ES-I3 (cell line): ENCODE results near the gene DLST.
"Not testable (repeated sequence)": the region's sequence is repeated elsewhere in the genome, so short reads cannot be mapped to it uniquely, and the experiment has no call there.

ENCODE experiments used
- H3K36me3 ChIP-seq: 2 replicates; pipeline ENCODE4 v1.6.1; 2013; ENCODE audit warnings: mild to moderate bottlenecking, low read length, control low read depth, moderate library complexity; ENCODE audit not compliant: insufficient read depth
- H3K4me1 ChIP-seq: 2 replicates; pipeline ENCODE4 v1.6.1; 2013; ENCODE audit warnings: mild to moderate bottlenecking, control low read depth, low read length; ENCODE audit not compliant: insufficient read depth
- H3K9ac ChIP-seq: 2 replicates; pipeline ENCODE4 v1.6.1; 2013; ENCODE audit warnings: low read depth, mild to moderate bottlenecking, low read length, moderate library complexity
- H3K9me3 ChIP-seq: 2 replicates; pipeline ENCODE4 v1.6.1; 2013; ENCODE audit warnings: mild to moderate bottlenecking, low read length, moderate library complexity; ENCODE audit not compliant: control insufficient read depth, insufficient read depth

The DLST gene

GRCh38 chr14:74927225-74927624, 45.5 kb downstream of the DLST start:
- no peaks in the 10 kb centered on the region for H3K9me3 ChIP-seq
- no peaks in the 10 kb centered on the region for H3K4me1 ChIP-seq
- no peak overlapping the region for H3K9ac ChIP-seq
- H3K36me3 ChIP-seq: no peaks in the 10 kb centered on the region

- Histone ChIP-seq H3K4me1 (no peaks in the 10 kb centered on the region; the same call in 1 of the 2 replicates), H3K36me3 (no peaks in the 10 kb centered on the region), H3K9me3 (no peaks in the 10 kb centered on the region), H3K9ac (no peak overlapping the region)
Observed at GRCh38 chr14:74929242-74929641, 47.5 kb downstream of the DLST start.

GRCh38 chr14:74931744-74932143, 50.0 kb downstream of the DLST start:
- H3K36me3 ChIP-seq, H3K4me1 ChIP-seq, H3K9ac ChIP-seq, H3K9me3 ChIP-seq: not testable (repeated sequence)

GRCh38 chr14:74932401-74932901, 50.7 kb downstream of the DLST start:
- Histone ChIP-seq H3K9ac (no peak overlapping the region), H3K36me3 (no peaks in the 10 kb centered on the region), H3K4me1 (peaks cover 5% of the 10 kb centered on the region; the same call in 1 of the 2 replicates), H3K9me3 (no peaks in the 10 kb centered on the region)

GRCh38 chr14:74932936-74933335, 51.2 kb downstream of the DLST start:
- not testable (repeated sequence) for H3K9me3 ChIP-seq, H3K36me3 ChIP-seq, H3K4me1 ChIP-seq, H3K9ac ChIP-seq

- peaks cover 5% of the 10 kb centered on the region; the same call in 1 of the 2 replicates for H3K4me1 ChIP-seq
- no peak overlapping the region for H3K9ac ChIP-seq
- H3K9me3 ChIP-seq: no peaks in the 10 kb centered on the region
- no peaks in the 10 kb centered on the region; the same call in 1 of the 2 replicates for H3K36me3 ChIP-seq
Observed at GRCh38 chr14:74934041-74934440, 52.3 kb downstream of the DLST start.

GRCh38 chr14:74934476-74935359, 53.0 kb downstream of the DLST start:
- no peak overlapping the region for H3K9ac ChIP-seq
- H3K4me1 ChIP-seq: peaks cover 7% of the 10 kb centered on the region; the same call in 1 of the 2 replicates
- H3K9me3 ChIP-seq: no peaks in the 10 kb centered on the region
- no peaks in the 10 kb centered on the region; the same call in 1 of the 2 replicates for H3K36me3 ChIP-seq

GRCh38 chr14:74935360-74935680, 53.6 kb downstream of the DLST start:
- H3K9me3 ChIP-seq: no peaks in the 10 kb centered on the region
- H3K9ac ChIP-seq: no peak overlapping the region
- H3K4me1 ChIP-seq: peaks cover 13% of the 10 kb centered on the region; the same call in 1 of the 2 replicates
- H3K36me3 ChIP-seq: no peaks in the 10 kb centered on the region; the same call in 1 of the 2 replicates

- H3K9ac ChIP-seq: no peak overlapping the region
- H3K4me1 ChIP-seq: peaks cover 13% of the 10 kb centered on the region; the same call in 1 of the 2 replicates
- H3K36me3 ChIP-seq: no peaks in the 10 kb centered on the region; the same call in 1 of the 2 replicates
- H3K9me3 ChIP-seq: no peaks in the 10 kb centered on the region
Observed at GRCh38 chr14:74936151-74936550, 54.4 kb downstream of the DLST start.

GRCh38 chr14:74936731-74937130, 55.0 kb downstream of the DLST start:
- Histone ChIP-seq H3K36me3 (no peaks in the 10 kb centered on the region; the same call in 1 of the 2 replicates), H3K4me1 (peaks cover 13% of the 10 kb centered on the region; the same call in 1 of the 2 replicates), H3K9ac (no peak overlapping the region), H3K9me3 (no peaks in the 10 kb centered on the region)

GRCh38 chr14:74937171-74937570, 55.5 kb downstream of the DLST start:
- Histone ChIP-seq H3K4me1 (peaks cover 17% of the 10 kb centered on the region; the same call in 1 of the 2 replicates), H3K9me3 (no peaks in the 10 kb centered on the region), H3K9ac (no peak overlapping the region), H3K36me3 (no peaks in the 10 kb centered on the region; the same call in 1 of the 2 replicates)

GRCh38 chr14:74938531-74939495, 57.1 kb downstream of the DLST start:
- H3K36me3 ChIP-seq: no peaks in the 10 kb centered on the region; the same call in 1 of the 2 replicates
- H3K4me1 ChIP-seq: peaks cover 18% of the 10 kb centered on the region; the same call in 1 of the 2 replicates
- H3K9me3 ChIP-seq: no peaks in the 10 kb centered on the region
- no peak overlapping the region for H3K9ac ChIP-seq

- H3K9ac ChIP-seq: no peak overlapping the region
- H3K36me3 ChIP-seq: no peaks in the 10 kb centered on the region; the same call in 1 of the 2 replicates
- peaks cover 14% of the 10 kb centered on the region; the same call in 1 of the 2 replicates for H3K4me1 ChIP-seq
- H3K9me3 ChIP-seq: no peaks in the 10 kb centered on the region
Observed at GRCh38 chr14:74940956-74941565, 59.3 kb downstream of the DLST start.

GRCh38 chr14:74941676-74942097, 60.0 kb downstream of the DLST start:
- H3K9ac ChIP-seq: no peak overlapping the region
- H3K9me3 ChIP-seq: no peaks in the 10 kb centered on the region
- H3K4me1 ChIP-seq: peaks cover 14% of the 10 kb centered on the region; the same call in 1 of the 2 replicates
- no peaks in the 10 kb centered on the region; the same call in 1 of the 2 replicates for H3K36me3 ChIP-seq
